HG03097 (cell line): Measurements from ENCODE around the gene CDC42BPA.

Source experiments
- ATAC-seq: cut with Tn5 transposase; IDR thresholded peaks from one replicate; pipeline ENCODE4 v1.9.1; 2021; ENCODE audit not compliant: unreplicated experiment, low FRiP score

The CDC42BPA gene

GRCh38 chr1:227335242-227336020 is 17.1 kb upstream of the CDC42BPA start:
- ATAC-seq: no peak

DNA sequence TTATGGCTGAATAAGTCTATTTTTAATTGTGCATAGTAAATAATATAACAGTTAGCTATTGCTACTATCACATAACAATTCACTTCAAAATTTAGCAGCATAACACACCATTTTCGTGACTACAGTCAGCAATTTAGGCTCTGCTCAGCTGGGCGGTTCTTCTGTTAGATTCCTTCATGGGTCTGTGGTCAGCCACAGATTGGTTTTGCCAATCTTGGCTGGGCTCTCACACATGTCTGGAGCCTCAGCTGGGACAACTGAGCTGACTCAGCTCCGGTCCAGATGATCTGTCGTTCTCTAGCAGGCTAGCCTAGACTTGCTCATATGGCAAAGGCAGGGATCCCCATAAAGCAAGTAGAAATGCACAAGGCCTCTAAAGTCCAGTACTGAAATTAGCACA is 15.1 kb upstream of the CDC42BPA start:
- no peak for ATAC-seq

DNA sequence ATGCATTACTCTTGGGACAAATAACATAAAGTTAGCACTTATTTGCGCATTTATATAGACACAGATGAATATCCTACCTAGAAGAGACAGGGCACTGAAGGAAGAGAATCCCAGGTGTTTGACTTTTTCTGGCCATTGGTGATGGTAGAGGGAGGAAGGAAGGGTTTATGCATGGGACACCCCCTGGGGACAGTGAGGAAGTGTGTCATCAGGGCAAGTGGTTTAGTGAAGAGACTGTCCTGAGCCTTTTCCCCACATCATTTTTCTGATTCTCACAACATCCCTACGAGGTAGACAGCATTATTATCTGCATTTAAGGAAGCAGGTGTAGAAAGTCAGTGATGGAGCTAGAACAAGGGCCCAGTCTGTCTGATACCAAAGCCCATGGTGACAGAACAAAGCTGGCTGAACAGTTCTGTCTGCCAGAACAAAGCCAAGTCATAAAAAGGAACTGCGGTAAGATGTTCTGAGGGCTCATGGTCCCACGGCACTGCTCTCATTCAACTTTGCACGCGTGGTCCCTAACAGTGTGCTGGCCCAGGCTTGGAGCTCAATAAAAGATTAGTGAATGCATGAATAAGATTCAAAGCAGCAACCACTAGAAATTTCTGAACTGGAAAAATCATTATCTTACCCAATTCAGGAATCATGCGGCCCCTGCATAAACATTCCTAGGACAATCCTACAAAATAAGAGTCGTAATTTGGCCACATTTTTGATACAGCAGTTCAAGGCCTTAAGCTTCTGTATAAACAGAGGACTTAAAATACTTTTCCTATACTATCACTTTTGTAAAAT is 12.2 kb upstream of the CDC42BPA start:
- no peak for ATAC-seq

GRCh38 chr1:227328405-227329019 is 10.2 kb upstream of the CDC42BPA start:
- ATAC-seq: no peak

DNA sequence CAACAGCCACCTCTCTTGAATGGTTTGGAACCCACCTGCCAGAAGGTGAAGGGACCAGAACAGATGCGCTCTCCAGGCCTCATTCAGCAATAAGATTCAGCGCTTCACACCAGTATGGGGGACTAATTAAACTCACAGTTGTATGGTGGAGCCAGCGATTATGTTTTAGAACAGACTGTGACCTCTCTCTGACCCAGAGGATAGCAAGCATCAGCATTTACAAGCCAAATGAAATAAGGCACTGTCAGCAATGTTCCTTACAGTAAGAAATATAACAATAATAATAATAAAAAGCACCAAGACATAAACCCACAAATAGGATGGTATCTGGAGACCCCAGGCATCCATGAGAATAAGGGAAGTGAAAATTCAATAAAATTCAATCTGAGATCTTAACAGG is 6.9 kb upstream of the CDC42BPA start:
- no peak for ATAC-seq

DNA sequence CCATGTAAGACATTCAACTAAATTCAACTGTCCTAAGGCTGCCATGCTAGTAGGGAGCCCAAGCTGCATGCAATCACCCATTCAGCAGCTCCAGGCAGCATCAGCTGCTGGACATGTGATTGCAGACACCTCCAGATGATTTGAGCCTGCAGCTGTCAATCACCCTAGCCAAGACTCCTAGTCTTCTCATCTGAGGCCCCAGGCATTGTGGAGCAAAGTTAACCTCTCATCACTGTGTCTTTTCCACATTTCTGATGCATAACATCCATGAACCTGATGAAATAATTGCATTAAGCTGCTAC is 5.6 kb upstream of the CDC42BPA start:
- ATAC-seq: no peak

DNA sequence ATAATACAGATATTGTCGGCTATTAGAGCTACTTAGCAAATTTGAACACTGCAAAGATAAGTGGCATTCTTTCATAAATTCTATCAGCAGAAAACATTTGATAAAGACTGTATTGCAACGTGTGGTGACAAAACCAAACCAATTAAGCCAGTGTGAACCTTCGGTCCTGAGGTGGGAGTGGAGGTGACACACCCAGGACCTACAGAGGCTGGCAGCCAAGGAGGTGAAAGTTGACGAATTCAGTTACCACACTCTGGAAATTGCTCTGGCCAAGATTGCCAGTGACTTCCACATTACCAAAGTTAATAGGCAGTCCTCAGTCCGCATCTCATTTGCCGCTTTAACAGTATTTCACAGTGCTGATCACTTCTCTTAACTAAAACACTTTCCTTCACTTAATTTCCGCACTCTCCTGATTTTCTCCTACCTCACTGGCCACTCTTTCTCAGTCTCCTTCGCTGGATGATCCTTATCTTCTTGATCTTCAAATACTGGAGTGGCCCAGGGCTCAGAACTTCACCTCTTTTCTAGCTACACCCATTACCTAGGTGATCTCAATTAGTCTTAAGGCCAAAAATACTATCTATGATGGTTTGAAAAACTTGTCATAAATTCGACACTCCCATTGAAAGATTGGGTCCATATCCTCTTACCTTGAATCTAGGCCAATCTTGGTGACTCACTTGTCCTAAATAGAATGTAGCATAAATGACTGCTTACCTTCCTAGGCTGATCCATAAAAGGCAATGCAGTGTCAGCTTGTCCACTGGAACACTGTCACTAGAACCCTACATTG is 5.1 kb upstream of the CDC42BPA start:
- no peak for ATAC-seq

GRCh38 chr1:227322376-227322775 is 4.1 kb upstream of the CDC42BPA start:
- ATAC-seq: no peak

DNA sequence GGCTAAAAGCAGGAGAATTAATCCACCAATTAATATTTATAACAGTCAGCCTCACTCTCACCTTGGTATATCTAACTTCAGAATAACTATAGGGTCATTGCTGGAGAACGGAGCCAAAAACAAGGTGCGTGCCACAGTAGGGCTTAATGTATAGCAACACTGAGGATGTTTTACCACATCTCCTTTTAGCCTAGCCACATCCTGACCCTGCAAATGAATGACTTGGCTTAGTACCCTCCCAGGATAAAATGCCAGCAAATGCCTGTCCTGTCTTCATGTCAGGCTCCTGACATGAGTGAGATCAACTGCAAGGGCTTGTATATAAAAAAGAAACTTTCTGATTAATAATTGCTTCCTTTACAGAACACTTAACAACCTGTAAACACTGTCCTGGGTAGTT is 2.7 kb upstream of the CDC42BPA start:
- peak; percentile 48 for ATAC-seq

DNA sequence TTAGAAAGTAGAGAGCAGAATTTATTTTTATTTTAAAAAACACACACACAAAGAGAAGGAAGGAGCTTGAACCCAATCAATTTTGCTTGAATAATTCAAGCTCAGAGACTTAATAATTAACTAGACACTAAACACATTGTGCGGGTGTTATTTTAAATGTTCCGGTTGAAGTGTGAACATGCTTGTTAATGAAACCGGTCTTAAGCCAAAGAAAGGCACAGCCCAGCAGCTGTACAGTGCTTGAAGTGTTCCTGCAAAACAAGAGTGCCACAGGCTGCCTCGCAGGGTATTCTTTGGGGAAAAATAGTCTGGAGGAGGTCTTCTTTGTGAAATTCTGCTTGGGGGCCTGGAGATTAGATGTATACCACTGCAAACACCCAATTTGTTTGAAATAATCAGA is 2.2 kb upstream of the CDC42BPA start:
- no peak for ATAC-seq

- ATAC-seq: no peak
Observed at GRCh38 chr1:227318853-227319607, 738 bp upstream of the CDC42BPA start.

- ATAC-seq: no peak
Observed at GRCh38 chr1:227317523-227318015, 723 bp downstream of the CDC42BPA start.

DNA sequence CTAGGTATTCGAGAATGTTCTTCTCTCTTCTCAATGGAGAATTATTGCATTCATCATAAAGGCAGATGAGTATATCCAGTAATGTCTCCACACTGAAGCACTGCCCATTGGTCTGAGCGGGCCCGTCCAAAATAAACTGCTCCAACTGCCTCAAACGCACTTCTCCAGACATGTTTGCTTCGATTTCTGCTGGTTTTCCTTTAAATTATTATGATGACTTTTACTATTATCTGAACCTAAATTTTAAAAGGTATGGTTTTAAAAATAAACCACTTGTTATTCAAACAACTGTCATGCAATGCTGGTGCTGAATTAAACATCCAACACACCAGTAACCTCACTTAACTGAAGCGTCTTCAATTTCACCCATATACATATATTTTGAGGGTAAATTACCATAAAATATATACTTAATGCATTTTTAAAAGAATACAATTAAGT is 1.3 kb downstream of the CDC42BPA start:
- ATAC-seq: no peak

- ATAC-seq: no peak
Observed at GRCh38 chr1:227316456-227316855, 1.8 kb downstream of the CDC42BPA start.

DNA sequence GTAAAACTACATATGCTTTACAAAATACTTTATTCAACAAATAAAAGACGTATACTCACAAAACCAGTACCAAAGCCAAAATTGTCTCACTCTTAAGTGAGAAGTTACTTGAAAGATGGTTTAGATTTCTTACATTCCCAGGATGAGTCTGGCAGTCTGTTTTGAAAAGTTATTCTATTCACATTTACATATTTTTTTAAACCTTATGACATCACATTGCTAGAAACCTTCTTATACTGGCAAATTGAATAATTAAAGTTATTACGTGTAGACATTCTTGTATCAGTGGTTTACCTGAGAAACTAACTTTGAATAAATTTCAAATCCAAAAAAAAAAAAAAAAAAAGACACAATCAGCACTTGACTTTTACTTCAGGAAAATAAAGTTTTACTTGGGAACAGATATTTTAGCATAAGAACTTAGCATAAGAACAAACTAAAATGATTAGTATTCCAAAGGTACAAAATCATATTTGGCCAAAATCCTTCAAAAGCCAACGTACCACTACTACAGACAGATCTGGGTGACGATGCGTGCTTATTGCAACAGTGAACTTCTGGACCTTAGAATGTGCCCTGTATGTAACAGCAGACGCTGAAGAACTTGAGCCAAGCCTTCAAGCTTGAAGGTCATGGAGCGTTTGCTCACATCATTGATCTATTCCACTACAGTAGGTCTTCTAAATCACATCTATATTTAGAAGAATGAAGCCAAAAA is 2.5 kb downstream of the CDC42BPA start:
- no peak for ATAC-seq

DNA sequence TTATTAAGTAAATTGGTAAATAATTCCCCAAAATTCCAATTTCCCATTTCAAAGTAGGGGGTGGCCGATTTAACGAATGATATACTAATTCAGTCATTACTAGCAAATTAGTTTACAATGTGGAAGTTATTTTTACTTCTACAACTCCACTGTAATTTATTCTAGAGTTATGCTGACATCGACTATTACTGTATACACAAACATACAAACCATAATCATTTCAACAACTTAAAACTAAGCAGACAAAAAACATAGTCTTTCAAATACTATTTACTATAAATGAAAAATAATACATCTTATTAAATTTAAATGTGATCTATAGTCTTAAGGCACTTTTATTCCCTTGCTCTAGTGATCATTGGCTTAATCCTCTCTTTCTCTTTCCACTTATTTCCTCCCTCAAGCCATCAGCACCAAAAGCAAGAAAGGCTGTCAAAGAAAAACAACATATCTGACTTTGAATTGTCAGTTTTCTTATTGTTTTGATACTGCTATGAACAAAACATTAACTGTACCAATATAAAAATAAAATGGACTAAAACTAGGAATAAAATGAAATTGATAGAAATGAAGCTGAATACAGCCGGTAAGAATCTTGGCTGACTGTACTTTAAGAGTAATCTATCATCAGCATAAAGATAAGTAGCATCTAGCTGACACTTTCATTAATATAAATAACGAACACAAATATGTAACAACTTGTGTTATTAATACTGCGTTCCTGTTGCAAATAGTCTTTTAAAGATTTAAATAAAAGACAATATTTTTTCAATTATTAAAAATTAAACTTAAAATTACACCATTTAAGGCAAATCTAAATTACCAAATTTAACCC is 4.1 kb downstream of the CDC42BPA start:
- no peak for ATAC-seq

GRCh38 chr1:227312361-227313025 is 5.8 kb downstream of the CDC42BPA start:
- ATAC-seq: no peak

GRCh38 chr1:227311389-227312001 is 6.8 kb downstream of the CDC42BPA start:
- no peak for ATAC-seq
